Stimulated activated effector memory CD8-positive, alpha-beta T cell treated with anti-CD3 and anti-CD28 coated beads, Interleukin-12 subunit alpha, Interleukin-12 subunit beta, amount 100 ng/mL, for 72 hours (primary cell): ENCODE data around the gene SNAI1.
A peak's percentile ranks its signal among the peaks of the same experiment; 100 is the strongest.
"Not testable (repeated sequence)": the region's sequence is repeated elsewhere in the genome, so short reads cannot be mapped to it uniquely, and the experiment has no call there.

Experiments used
- ATAC-seq: fragments of 150-1000 bp; cut with Tn5 transposase; 2 replicates; pipeline ENCODE4 v1.10.0; 2021
- DNase-seq, 2 donors: peaks; one replicate each; pipeline ENCODE4 v3.0.0; 2021 to 2022; ENCODE audit warnings: low spot score in 2 of 2
- H3K27ac Mint-ChIP-seq: one replicate; pipeline ENCODE4 v1.8.0; 2022; ENCODE audit warnings: mild to moderate bottlenecking, mixed read lengths
- H3K36me3 Mint-ChIP-seq: one replicate; pipeline ENCODE4 v1.8.0; 2022; ENCODE audit warnings: mild to moderate bottlenecking, mixed read lengths
- H3K4me1 Mint-ChIP-seq: one replicate; pipeline ENCODE4 v1.8.0; 2022; ENCODE audit warnings: mixed read lengths
- H3K4me3 Mint-ChIP-seq: one replicate; pipeline ENCODE4 v1.8.0; 2022; ENCODE audit warnings: mild to moderate bottlenecking, mixed read lengths
- H3K9me3 Mint-ChIP-seq: one replicate; pipeline ENCODE4 v1.8.0; 2022; ENCODE audit warnings: mixed read lengths

The SNAI1 gene

DNA sequence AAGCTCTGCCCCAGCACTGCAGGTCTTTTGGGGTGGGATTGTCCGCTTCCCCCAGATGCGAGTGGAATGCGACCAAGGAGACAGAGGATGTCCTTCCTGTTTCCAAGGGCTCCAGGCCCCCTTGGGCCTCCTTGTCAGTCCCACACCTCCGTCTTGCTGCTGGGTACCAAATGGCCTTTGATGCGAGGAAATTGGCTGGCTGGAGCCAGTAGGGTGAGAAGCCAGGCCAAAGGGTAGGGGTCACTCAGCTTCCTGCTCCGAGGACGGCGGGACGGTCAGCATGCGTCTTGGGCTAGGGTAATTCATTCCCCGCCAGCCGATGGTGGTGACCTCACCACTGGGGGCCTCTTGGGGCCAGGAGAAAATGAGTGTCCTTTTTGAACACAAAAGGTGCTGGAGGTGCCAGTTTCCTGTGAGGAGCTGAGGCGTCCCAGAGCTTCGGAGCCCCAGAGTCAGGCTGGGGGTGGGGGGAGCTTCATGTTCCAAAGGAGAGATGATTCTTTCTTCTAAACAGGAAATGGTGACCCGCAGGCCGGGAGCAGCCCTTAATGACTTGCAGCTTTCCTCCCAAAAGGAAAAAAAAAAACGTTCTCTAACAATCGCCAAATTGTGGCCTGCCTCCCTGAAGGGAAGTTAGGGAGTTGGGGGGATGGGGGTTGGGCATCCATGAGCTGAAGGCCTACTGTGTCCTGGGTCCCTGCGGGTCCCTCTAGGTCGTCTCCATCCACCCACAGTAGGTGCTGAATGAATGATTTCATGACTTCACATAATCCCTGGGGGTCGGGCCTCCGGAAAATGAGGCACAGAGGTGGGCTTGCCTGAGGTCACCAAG is 6.7 kb downstream of the SNAI1 start:
- H3K4me1 Mint-ChIP-seq, result no peaks in the 10 kb centered on the region
- no peaks in the 10 kb centered on the region for H3K36me3 Mint-ChIP-seq
- H3K27ac Mint-ChIP-seq, result no peak overlapping the region
- no peak overlapping the region for H3K4me3 Mint-ChIP-seq
- DNase-seq (no peak), ATAC-seq (no peak)
- no peaks in the 10 kb centered on the region for H3K9me3 Mint-ChIP-seq

DNA sequence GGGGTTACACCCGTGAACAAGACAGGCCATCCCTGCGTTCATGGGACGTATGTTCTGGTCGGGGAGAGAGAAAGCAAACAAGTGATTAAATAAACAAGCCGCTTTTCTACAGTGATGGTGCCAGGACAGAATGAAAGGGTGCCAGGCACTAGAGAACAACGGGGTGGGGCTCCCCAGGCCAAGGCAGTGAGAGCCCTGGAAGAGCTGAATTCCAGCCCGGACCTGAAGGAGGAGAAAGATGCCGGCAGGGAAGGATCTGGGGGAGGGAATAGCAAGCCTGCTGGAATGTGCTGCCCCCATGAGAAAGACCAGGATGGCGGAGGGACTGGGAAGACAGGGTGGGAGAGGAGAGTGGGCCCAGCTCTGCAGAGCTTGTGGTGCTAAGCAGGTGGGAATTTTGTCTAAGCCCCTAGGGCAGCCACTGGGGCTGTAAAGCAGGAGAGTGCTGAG is 7.5 kb downstream of the SNAI1 start:
- no peaks in the 10 kb centered on the region for H3K36me3 Mint-ChIP-seq
- no peak overlapping the region for H3K27ac Mint-ChIP-seq
- DNase-seq (no peak), ATAC-seq (no peak)
- H3K4me3 Mint-ChIP-seq, result no peak overlapping the region
- H3K9me3 Mint-ChIP-seq, result no peaks in the 10 kb centered on the region
- no peaks in the 10 kb centered on the region for H3K4me1 Mint-ChIP-seq

DNA sequence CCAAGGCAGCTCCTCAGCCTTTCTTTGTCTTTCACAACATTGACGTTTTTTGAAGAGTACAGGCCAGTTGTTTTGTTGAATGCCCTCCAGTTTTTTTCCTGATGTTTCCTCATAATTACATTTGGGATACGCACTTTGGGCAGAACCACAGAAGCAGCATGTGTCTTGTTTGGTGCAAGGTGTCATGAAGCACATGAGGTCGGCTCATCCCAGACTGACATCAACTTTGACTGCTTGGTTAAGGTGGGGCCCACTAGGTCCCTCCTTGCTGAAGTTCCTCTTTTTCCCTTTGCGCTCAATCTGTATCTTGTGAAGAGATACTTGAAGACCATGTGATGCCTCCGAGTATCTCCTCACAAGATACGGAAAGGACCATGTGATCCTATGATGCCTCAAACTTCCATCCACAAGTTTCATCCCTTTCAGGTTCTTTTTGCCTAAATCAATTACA is 10.5 kb downstream of the SNAI1 start:
- H3K27ac Mint-ChIP-seq, result no peak overlapping the region

DNA sequence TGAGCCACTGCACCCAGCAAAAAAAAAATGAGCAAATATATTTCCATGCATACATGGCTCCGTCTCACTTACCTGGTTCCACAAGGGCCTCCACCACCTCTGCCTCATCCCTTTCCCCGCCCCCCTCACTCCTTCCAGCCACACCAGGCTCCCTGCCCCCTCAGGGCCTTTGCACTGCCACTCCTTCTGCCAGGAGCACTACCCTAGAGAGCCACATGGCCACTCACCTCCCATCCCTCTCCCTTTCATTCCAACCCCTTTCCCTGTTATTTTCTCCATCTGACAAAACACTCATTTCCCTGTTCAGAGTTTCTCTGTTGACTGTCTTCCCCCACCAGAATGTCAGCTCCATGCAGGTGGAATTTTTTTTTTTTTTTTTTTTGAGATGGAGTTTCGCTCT is 12.8 kb downstream of the SNAI1 start:
- Mint-ChIP-seq H3K4me3 (no peak overlapping the region), H3K27ac (no peak overlapping the region), H3K4me1 (no peaks in the 10 kb centered on the region), H3K9me3 (no peaks in the 10 kb centered on the region), H3K36me3 (no peaks in the 10 kb centered on the region)
- no peak for ATAC-seq
- DNase-seq, result no peak

More for the DNA sequence above, 10.5 kb downstream of the SNAI1 start:
- DNase-seq (no peak), ATAC-seq (no peak)
- no peaks in the 10 kb centered on the region for H3K4me1 Mint-ChIP-seq
- no peaks in the 10 kb centered on the region for H3K9me3 Mint-ChIP-seq
- H3K4me3 Mint-ChIP-seq, result no peak overlapping the region
- no peaks in the 10 kb centered on the region for H3K36me3 Mint-ChIP-seq

DNA sequence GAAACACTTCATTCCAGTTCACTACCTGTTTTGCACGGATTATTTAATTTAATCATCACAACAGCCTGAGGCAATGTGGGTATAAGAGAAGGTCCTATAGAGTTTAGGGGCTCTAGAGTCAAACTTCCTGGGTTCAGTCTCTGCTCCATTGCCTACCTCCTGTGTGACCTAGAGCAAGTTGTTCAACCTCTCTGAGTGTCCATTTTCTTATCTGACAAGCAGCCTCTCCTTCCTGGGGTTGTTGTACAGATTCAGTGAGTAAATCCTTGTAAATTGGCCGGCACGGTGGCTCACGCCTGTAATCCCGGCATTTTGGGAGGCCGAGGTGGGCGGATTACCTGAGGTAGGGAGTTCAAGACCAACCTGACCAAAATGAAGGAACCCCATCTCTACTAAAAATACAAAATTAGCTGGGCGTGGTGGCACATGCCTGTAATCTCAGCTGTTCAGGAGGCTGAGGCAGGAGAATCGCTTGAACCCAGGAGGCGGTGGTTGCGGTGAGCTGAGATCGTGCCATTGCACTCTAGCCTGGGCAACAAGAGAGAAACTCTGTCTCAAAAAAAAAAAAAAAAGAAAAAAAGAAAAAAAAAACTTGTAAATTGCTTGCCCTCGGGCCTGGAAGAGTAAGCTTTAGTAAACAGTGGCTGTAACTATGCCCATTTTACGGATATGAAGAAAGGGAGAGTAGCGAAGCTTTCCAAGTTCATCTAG is 15.9 kb downstream of the SNAI1 start:
- not testable (repeated sequence) for H3K9me3 Mint-ChIP-seq, H3K27ac Mint-ChIP-seq, H3K4me3 Mint-ChIP-seq, H3K36me3 Mint-ChIP-seq, ATAC-seq, DNase-seq, H3K4me1 Mint-ChIP-seq

DNA sequence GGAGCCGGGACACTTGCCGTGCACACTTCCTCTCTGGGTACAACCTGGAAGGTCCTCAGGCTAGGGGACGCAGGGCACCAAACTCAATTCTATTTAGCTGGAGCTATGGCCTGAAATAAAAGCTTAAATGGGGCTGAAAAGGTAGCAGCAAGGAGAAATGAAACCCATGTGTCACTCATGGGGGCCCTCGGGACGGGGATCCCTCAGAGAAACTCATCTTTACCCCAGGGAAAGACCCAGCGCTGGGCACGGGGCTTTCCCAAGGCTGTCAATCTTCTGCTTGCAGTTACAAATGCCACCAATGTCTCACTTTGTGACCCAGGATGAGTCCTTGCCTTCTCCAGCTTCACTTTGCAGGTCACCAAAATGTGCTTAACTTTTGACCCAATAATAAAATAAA is 16.5 kb downstream of the SNAI1 start:
- H3K4me3 Mint-ChIP-seq, result no peak overlapping the region
- no peak overlapping the region for H3K27ac Mint-ChIP-seq
- DNase-seq (no peak), ATAC-seq (peak; percentile 87)
- no peaks in the 10 kb centered on the region for H3K9me3 Mint-ChIP-seq
- peaks cover 5% of the 10 kb centered on the region for H3K4me1 Mint-ChIP-seq
- no peaks in the 10 kb centered on the region for H3K36me3 Mint-ChIP-seq

DNA sequence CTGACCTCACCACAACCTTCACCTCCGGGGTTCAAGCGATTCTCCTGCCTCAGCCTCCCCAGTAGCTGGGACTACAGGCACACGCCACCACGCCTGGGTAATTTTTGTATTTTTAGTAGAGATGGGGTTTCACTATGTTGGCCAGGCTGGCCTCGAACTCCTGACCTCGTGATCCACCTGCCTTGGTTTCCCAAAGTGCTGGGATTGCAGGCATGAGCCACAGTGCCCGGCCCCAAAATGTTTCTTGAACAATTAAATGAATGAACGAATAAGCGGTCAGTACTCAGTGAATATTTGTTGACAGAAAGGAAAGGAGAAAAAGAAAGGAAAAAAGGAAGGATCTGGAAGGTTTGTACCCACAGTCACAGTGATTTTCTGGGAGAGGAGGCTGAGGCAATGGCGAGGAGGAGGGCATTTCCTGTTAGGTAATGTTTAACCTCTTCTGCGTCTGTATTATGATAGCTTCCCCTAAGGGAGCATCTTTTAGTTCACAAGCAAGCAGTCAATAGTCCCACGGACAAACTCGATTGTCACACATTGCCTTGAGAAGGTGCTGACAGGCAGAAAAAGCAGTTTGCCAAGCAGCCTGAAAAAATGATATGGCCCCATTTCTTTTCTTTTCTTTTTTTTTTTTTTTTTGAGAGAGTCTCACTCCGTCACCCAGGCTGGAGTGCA is 17.9 kb downstream of the SNAI1 start:
- not testable (repeated sequence) for H3K4me3 Mint-ChIP-seq, H3K36me3 Mint-ChIP-seq, H3K9me3 Mint-ChIP-seq, DNase-seq, H3K27ac Mint-ChIP-seq, ATAC-seq
- peaks cover 12% of the 10 kb centered on the region for H3K4me1 Mint-ChIP-seq

DNA sequence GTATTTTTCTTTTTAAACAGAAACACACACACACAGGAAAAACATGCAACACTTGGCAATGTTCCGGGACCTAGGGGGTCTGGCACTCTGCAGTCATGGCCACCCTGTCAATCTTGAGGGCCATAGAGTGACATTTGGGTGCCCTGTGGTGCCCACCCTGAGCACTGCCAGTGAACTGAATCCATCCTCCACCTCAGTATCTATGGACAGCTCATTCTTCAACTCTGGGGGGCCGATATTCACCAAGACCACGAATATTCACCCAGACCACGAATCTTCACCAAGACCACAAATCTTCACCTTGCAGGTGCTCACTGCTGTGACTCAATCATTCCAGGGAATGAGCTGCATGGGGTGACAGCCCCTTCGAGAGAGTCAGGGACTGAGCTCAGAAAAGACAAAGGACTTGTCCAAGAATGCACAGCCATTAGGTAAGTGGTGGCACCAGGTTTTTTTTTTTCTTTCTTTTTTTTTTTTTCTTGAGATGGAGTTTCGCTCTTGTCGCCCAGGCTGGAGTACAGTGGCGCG is 19.1 kb downstream of the SNAI1 start:
- DNase-seq (no peak), ATAC-seq (peak; percentile 49)
- no peak overlapping the region for H3K4me3 Mint-ChIP-seq
- H3K9me3 Mint-ChIP-seq, result no peaks in the 10 kb centered on the region
- H3K27ac Mint-ChIP-seq, result no peak overlapping the region
- peaks cover 13% of the 10 kb centered on the region for H3K4me1 Mint-ChIP-seq
- no peaks in the 10 kb centered on the region for H3K36me3 Mint-ChIP-seq

DNA sequence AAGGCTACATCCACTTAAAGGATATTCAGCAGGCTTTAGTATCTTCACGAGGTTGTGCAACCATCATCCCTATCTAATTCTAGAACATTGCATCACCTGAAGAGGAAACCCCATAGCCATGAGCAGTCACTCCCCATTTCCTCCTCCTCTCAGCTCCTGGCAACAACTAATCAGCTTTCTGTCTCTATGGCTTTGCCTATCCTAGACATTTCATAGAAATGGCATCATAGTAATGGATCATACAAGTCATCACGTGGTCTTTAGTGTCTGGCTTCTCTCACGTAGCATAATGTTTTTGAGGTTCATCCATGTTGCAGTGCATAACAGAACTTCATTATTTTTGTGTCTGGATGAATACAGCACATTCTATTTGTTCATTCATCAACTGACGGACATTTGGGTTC is 20.5 kb downstream of the SNAI1 start:
- no peaks in the 10 kb centered on the region for H3K9me3 Mint-ChIP-seq
- no peak for DNase-seq
- H3K4me1 Mint-ChIP-seq, result peaks cover 13% of the 10 kb centered on the region
- no peak overlapping the region for H3K27ac Mint-ChIP-seq
- peak; percentile 49 for ATAC-seq
- H3K36me3 Mint-ChIP-seq, result no peaks in the 10 kb centered on the region
- no peak overlapping the region for H3K4me3 Mint-ChIP-seq

DNA sequence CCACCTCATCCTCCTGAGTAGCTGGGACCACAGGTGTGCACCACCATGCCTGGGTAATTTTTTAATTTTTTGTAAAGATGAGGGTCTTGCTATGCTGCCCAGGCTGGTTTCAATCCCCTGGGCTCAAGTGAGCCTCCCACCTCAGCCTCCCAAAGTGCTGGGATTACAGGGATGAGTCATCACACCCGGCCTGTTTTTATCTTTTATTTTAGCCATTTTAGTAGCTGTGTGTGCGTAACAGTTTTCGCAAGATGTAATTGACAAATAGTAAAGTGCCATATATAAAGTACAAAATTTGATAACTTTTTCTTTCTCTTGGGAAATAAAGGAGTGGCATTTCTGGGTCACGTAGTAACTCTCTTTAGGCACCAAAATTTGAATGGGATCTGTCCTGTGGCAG is 21.4 kb downstream of the SNAI1 start:
- no peak for ATAC-seq
- Mint-ChIP-seq H3K9me3 (no peaks in the 10 kb centered on the region), H3K36me3 (no peaks in the 10 kb centered on the region), H3K4me3 (no peak overlapping the region), H3K4me1 (peaks cover 13% of the 10 kb centered on the region), H3K27ac (no peak overlapping the region)
- DNase-seq, result no peak

DNA sequence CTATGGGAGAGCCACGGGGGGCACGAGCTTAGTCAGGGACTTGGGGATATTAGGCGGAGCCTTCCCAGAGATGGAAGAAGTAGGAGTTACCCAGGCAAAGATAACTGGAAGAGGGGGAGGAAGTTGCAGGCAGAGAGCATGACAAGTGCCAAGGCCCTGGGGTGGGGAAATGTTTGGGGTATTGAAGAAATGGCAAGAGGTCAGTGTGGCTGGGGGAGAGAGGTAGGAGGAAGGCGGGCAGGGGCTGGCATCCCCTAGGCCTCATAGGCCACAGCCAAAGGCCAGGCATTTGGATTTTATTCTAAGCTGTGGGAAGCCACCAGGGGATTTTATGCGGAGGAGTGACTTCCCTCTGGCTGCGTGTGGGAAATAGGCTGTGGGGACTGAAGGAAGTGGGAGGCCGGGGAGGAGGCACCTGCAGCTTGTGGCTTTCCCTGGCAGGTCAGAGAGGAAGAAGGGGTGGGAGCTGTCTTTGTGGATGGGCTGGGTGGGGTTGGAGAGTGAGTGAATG is 22.7 kb downstream of the SNAI1 start:
- Mint-ChIP-seq H3K9me3 (no peaks in the 10 kb centered on the region), H3K36me3 (no peaks in the 10 kb centered on the region), H3K4me1 (peaks cover 13% of the 10 kb centered on the region), H3K27ac (peak overlapping the region; percentile 23), H3K4me3 (no peak overlapping the region)
- ATAC-seq (no peak), DNase-seq (no peak)

DNA sequence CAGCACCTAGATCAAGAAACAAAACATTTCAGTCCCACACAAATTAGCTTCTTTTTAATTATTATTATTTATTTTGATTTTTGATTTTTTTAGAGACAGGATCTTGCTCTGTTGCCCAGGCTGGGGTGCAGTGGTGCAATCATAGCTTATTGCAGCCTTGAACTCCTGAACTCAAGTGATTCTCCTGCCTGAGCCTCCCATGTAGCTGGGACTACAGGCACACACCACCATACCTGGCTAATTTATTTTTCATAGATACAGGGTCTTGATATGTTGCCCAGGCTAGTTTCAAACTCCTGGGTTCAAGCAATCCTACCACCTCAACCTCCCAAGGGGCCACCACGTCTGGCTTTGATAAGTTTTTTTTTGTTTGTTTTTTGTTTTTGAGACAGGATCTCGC is 24.6 kb downstream of the SNAI1 start:
- Mint-ChIP-seq H3K27ac (no peak overlapping the region), H3K4me1 (peaks cover 13% of the 10 kb centered on the region), H3K9me3 (no peaks in the 10 kb centered on the region), H3K36me3 (no peaks in the 10 kb centered on the region), H3K4me3 (no peak overlapping the region)
- DNase-seq (no peak), ATAC-seq (no peak)

DNA sequence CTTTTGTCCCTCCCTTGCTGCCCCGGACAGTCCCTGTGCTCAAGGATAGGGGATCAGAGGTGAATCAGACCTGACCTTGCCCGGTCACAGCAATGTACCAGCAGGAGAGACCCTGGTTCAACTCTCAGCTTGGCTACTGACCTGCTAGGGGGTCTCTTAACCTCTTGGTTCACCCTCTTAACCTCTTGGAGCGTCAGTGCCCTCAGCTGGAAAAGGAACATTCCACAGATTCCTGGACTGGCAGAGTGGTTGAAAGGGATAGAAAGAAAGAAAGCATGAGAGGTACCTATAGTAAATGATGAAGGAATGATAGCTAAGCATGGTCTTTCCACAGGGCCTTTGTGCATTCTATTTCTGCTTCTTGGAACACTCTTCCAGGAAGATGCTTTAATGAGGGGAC is 25.2 kb downstream of the SNAI1 start:
- H3K9me3 Mint-ChIP-seq, result no peaks in the 10 kb centered on the region
- ATAC-seq (no peak), DNase-seq (no peak)
- H3K27ac Mint-ChIP-seq, result no peak overlapping the region
- H3K4me3 Mint-ChIP-seq, result no peak overlapping the region
- H3K36me3 Mint-ChIP-seq, result no peaks in the 10 kb centered on the region
- H3K4me1 Mint-ChIP-seq, result peaks cover 13% of the 10 kb centered on the region

DNA sequence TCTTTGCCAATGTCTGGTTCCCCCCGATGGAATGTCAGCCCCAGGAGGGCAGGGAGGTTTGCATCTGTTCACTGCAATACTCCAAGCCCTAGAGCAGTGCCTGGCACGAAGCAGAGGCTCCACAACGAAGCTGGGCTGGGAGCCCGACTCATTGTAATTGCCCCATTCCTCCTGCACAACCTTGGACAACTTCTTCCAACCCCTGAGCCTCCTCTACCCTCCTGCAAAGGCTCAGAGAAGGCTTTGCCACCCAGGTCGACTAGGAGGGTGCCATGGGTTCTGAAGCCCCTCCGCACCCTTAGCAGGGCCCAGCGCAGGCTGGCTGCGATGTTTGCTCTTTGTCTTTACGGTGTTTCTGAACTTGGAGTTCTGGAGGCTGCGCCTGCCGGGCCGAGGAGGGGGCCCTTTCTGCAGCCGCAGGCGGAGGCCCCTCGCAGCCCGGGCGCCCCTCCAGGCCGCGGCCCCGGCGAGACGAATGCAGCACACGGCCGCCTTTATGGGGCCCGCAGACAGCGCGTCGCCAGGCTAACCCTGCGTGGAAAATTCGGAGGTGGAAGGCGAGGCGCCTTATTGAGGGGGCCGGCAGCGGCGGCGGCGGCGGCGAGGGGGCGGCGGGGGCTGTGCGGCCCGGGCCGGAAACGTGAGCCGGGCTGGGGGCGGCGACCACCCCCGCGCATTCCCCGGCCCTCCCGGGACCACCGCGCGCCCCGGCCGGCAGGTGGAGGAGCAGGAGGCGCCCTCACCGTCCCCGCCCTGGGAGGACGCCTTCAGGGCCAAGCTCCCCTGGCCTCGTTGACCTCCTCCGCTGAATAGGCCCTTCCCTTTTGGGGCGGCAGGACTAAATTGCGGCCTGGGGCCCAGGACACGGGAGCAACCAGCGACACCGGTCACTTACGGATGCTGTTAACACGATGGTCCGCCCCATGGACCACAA is 27.0 kb downstream of the SNAI1 start:
- Mint-ChIP-seq H3K4me1 (peaks cover 9% of the 10 kb centered on the region), H3K9me3 (no peaks in the 10 kb centered on the region), H3K4me3 (no peak overlapping the region), H3K27ac (no peak overlapping the region), H3K36me3 (no peaks in the 10 kb centered on the region)
- ATAC-seq (no peak), DNase-seq (no peak)
